Skeletal muscle cell (primary cell): ENCODE data around the gene NFE2L1.

Experiments used
- DNase-seq: peaks from one replicate; pipeline ENCODE4 v3.0.0-alpha.2; 2010; ENCODE audit warnings: low read depth
- H3K4me3 ChIP-seq: 2 replicates; pipeline ENCODE4 v1.5.1; 2011; ENCODE audit warnings: low read depth, mild to moderate bottlenecking, control low read depth, low read length, moderate library complexity

NFE2L1 gene

GRCh38 chr17:48101012-48101720, 53.0 kb downstream of the NFE2L1 start, which contains the start of gene CBX1:
CBX1 (minus strand) TSS chr17:48101478; CDS start chr17:48077004, 24,474 bp downstream.
- H3K4me3 ChIP-seq, result peak within 1 kb of the TSS; percentile 87

GRCh38 chr17:48102043-48102750, 54.0 kb downstream of the NFE2L1 start:
- no peak for DNase-seq
- peak overlapping the region; percentile 87 for H3K4me3 ChIP-seq

More at GRCh38 chr17:48101012-48101720, 53.0 kb downstream of the NFE2L1 start, which contains the start of gene CBX1:
- DNase-seq, result peak; percentile 80

GRCh38 chr17:48102798-48103715, 54.9 kb downstream of the NFE2L1 start:
- DNase-seq, result no peak
- no peak overlapping the region for H3K4me3 ChIP-seq

GRCh38 chr17:48104440-48104839, 56.3 kb downstream of the NFE2L1 start:
- H3K4me3 ChIP-seq, result no peak overlapping the region
- no peak for DNase-seq

GRCh38 chr17:48106802-48107136, 58.6 kb downstream of the NFE2L1 start:
- H3K4me3 ChIP-seq, result peak overlapping the region; percentile 79
- DNase-seq, result no peak

GRCh38 chr17:48107137-48108055, 59.2 kb downstream of the NFE2L1 start, which contains the start of gene SNX11:
SNX11 (plus strand) TSS chr17:48107766; CDS start chr17:48112044, 4,278 bp downstream.
- H3K4me3 ChIP-seq, result peak within 1 kb of the TSS; percentile 79
- DNase-seq, result peak; percentile 45

GRCh38 chr17:48110761-48111160, 62.6 kb downstream of the NFE2L1 start:
- DNase-seq, result no peak
- H3K4me3 ChIP-seq, result no peak overlapping the region
